Measurements from ENCODE around the gene BUD31. TPM values are rescaled to one million over a fixed set of nuclear protein-coding genes. Genes with fewer than 3 reads are reported as not detected.
"Not testable (repeated sequence)": the region's sequence is repeated elsewhere in the genome, so short reads cannot be mapped to it uniquely, and the experiment has no call there.

The BUD31 gene
- total and polyA plus RNA-seq, 9 of the 15 experiments (the other 6 are each of a cell fraction or from before 2014, with no cell fraction given): 105 to 342 (median 247) TPM

DNA sequence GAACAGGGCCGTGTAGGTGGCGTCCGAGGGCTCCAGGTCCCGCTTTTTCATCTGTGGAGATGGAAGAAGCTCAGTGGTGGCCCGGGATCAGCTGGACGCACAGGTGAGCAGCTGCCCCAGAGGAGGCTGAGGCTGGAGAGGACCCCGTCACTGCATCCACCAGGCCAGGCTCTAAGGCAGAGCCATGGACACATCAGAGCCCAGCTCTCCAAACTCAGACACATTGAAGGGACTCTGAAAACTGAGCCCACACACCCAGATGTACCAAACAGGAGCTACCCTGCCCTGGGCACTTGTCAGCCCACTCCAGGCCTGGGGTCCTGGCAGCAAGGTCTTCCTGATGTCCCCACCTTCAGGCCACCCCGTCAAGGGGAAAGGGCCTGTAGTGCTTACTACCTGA is 21.0 kb downstream of the BUD31 start (continued):
- TF ChIP-seq POLR2G (IDR thresholded peaks at IDR 0.05; ENCODE audit: low read depth, low read length): 0 out of 2 replicates have a peak, but pooled peaks have one; percentile 5

DNA sequence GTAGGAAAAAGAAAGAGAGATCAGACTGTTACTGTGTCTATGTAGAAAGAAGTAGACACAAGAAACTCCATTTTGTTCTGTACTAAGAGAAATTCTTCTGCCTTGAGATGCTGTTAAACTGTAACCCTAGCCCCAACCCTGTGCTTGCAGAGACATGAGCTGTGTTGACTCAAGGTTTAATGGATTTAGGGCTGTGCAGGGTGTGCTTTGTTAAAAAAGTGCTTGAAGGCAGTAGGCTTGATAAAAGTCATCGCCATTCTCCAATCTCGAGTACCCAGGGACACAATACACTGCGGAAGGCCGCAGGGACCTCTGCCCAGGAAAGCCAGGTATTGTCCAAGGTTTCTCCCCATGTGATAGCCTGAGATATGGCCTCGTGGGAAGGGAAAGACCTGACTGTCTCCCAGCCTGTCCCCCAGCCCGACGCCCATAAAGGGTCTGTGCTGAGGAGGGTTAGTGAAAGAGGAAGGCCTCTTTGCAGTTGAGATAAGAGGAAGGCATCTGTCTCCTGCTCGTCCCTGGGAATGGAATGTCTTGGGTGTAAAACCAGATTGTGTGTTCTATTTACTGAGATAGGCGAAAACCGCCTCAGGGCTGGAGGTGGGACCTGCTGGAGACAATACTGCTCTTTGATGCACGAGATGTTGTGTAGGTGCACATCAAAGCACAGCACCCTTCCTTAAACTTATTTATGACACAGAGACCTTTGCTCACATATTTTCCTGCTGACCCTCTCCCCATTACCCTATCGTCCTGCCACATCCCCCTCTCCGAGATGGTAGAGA is 23.2 kb downstream of the BUD31 start:
- H3K9ac ChIP-seq (ENCODE audit: insufficient read depth in 1 of 2, low read depth in 2 of 2, low read length in 2 of 2); FAIRE-seq; H3K27ac ChIP-seq (ENCODE audit: extremely low read depth, low read depth, low read length); CTCF ChIA-PET (ENCODE audit: low intra/inter-chr PET ratio); ATAC-seq; H3K9me1 ChIP-seq (ENCODE audit: control insufficient read depth, insufficient read depth, low read length); intact Hi-C loops (cut with micrococcal nuclease); H3K79me2 ChIP-seq (ENCODE audit: control insufficient read depth, insufficient read depth, low read length); in situ Hi-C loops (cut with MboI); DNase-seq (ENCODE audit: extremely low read depth in 1 of 4, low spot score in 3 of 4); H3K4me2 ChIP-seq (ENCODE audit: insufficient read depth, low read length); H2AFZ ChIP-seq (ENCODE audit: low read depth, low read length); H3K9me3 ChIP-seq (replicated peaks; ENCODE audit: control insufficient read depth, insufficient read depth, low read depth, low read length); H3K4me3 ChIP-seq; H4K20me1 ChIP-seq (replicated peaks; ENCODE audit: control insufficient read depth, insufficient read depth, low read length); H3K27me3 ChIP-seq (ENCODE audit: control insufficient read depth in 2 of 2, insufficient read depth in 2 of 2, low read length in 2 of 2); BruUV-seq (replicated peaks): not testable (repeated sequence)
- POLR2A ChIA-PET: interaction anchor here (0.7 kb wide), 1 partner anchor 16 kb away, joined by 3 read pairs; no protein-coding TSS in a partner anchor
- H3K36me3 ChIP-seq (ENCODE audit: control insufficient read depth, insufficient read depth, low read length): peaks cover 72% of the 10 kb centered on the region; the same call in 2 of the 3 replicates
- peaks cover 0 to 13% of the 10 kb centered on the region in 2 experiments; a peak in 2 of 5 replicates for H3K4me1 ChIP-seq (replicated peaks in 1 of 2; ENCODE audit: control insufficient read depth in 2 of 2, insufficient read depth in 2 of 2, low read length in 2 of 2)
- WGBS (ENCODE audit: insufficient coverage, low coverage, missing lambda C conversion rate): 68% methylated on average over 12 of the region's 13 CpGs

- peaks cover 17% of the 10 kb centered on the region for H3K79me2 ChIP-seq (ENCODE audit: control insufficient read depth, insufficient read depth, low read length)
- no peak for FAIRE-seq
- H3K27ac ChIP-seq (ENCODE audit: extremely low read depth, low read depth, low read length): no peak overlapping the region
- no peak for ATAC-seq
- no peak overlapping the region for H3K4me3 ChIP-seq
- in situ Hi-C loops (cut with MboI) (no loop called here), intact Hi-C loops (cut with micrococcal nuclease) (no loop called here)
- peaks cover 71% of the 10 kb centered on the region; the same call in 2 of the 3 replicates for H3K36me3 ChIP-seq (ENCODE audit: control insufficient read depth, insufficient read depth, low read length)
- H3K4me2 ChIP-seq (ENCODE audit: insufficient read depth, low read length): no peak overlapping the region
- ChIA-PET POLR2A (interaction anchor here (0.6 to 1.0 kb wide), 4 partner anchors 8 to 73 kb away, joined by 3 read pairs; partner anchors contain the start of gene ZNF394), CTCF (ENCODE audit: low intra/inter-chr PET ratio) (no interaction called here)
- no peaks in the 10 kb centered on the region for H3K9me1 ChIP-seq (ENCODE audit: control insufficient read depth, insufficient read depth, low read length)
- peak overlapping the region in 1 of 2 experiments; percentile 65; a peak in 1 of 4 replicates for H3K9ac ChIP-seq (ENCODE audit: insufficient read depth in 1 of 2, low read depth in 2 of 2, low read length in 2 of 2)
- H3K27me3 ChIP-seq (ENCODE audit: control insufficient read depth in 2 of 2, insufficient read depth in 2 of 2, low read length in 2 of 2): no peaks in the 10 kb centered on the region
- H2AFZ ChIP-seq (ENCODE audit: low read depth, low read length): no peak overlapping the region
- no peaks in the 10 kb centered on the region for H3K9me3 ChIP-seq (replicated peaks; ENCODE audit: control insufficient read depth, insufficient read depth, low read depth, low read length)
- H4K20me1 ChIP-seq (replicated peaks; ENCODE audit: control insufficient read depth, insufficient read depth, low read length): no peaks in the 10 kb centered on the region
- BruUV-seq (replicated peaks): no TSS peak
- no peak for DNase-seq (ENCODE audit: extremely low read depth in 1 of 4, low spot score in 3 of 4)
- H3K4me1 ChIP-seq (replicated peaks in 1 of 2; ENCODE audit: control insufficient read depth in 2 of 2, insufficient read depth in 2 of 2, low read length in 2 of 2): peaks cover 6 to 21% of the 10 kb centered on the region in 2 experiments; a peak in 3 of 5 replicates
- 88% methylated on average over 9 of the region's 9 CpGs for WGBS (ENCODE audit: insufficient coverage, low coverage, missing lambda C conversion rate)
- TF ChIP-seq NFYB (IDR thresholded peaks at IDR 0.05; ENCODE audit: extremely low read depth, insufficient read length) (no peak), ZNF316 (IDR thresholded peaks at IDR 0.05) (no peak), ZNF280B (CRISPR knock-in tag; IDR thresholded peaks at IDR 0.05) (no peak), ZBTB43 (CRISPR knock-in tag; IDR thresholded peaks at IDR 0.05) (no peak)
- TF ChIP-seq, protein P1, sequence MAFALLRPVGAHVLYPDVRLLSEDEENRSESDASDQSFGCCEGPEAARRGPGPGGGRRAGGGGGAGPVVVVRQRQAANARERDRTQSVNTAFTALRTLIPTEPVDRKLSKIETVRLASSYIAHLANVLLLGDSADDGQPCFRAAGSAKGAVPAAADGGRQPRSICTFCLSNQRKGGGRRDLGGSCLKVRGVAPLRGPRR (CRISPR knock-in tag; IDR thresholded peaks at IDR 0.05): no peak
These were observed 24.4 kb downstream of the BUD31 start for GRCh38 chr7:99433158-99433557.
